K562 (cell line): ENCODE results near the gene SYTL2. TPM values are rescaled to one million over a fixed set of nuclear protein-coding genes. Genes with fewer than 3 reads are reported as not detected.

Experiments
- ATAC-seq: fragments of 200-7000 bp; cut with Tn5 transposase; 3 replicates; pipeline ENCODE4 v1.9.1; 2020; ENCODE audit warnings: moderate library complexity
- BruUV-seq: library from RNA; stranded (reverse); fragments of 400-500 nt; replicated peaks from 2 replicates; lab custom pipeline; 2021; lab: Mats Ljungman, UMichigan
- CTCF ChIA-PET: fragments of 300-600 bp; formaldehyde crosslinking; extraction: SDS; loops from one replicate; lab custom pipeline; 2021; ENCODE audit warnings: low intra/inter-chr PET ratio; lab: Yijun Ruan, JAX
- POLR2A ChIA-PET: fragments of 300-600, 350-650 bp; sonication (Branson Sonifier 250); formaldehyde crosslinking; extraction: SDS; loops from one replicate; lab custom pipeline; 2021; ENCODE audit warnings: antibody characterized with exemption, inconsistent platforms; lab: Yijun Ruan, JAX
- DNase-seq, 4 experiments: peaks; one replicate each; pipeline versions ENCODE4 v3.0.0 to v3.0.0-alpha.2; 2011 to 2018; ENCODE audit warnings: low spot score in 3 of 4, mixed read lengths in 3 of 4; ENCODE audit errors: extremely low read depth in 1 of 4
- FAIRE-seq: peaks from 2 replicates; lab custom pipeline; 2011; peaks lifted over from hg19 to GRCh38; lab: Jason Lieb, UNC
- H2AFZ ChIP-seq: 2 replicates; pipeline ENCODE4 v1.6.0; 2011; ENCODE audit warnings: low read depth, low read length, control low read depth, inconsistent platforms
- H3K27ac ChIP-seq: fragments of 200-600 bp; 3 replicates; pipeline ENCODE4 v1.8.0; 2011; ENCODE audit warnings: low read depth, mild to moderate bottlenecking, control low read depth, inconsistent platforms, low read length, moderate library complexity, mixed read lengths; ENCODE audit errors: extremely low read depth
- H3K27me3 ChIP-seq, 2 experiments: fragments of 300-600 bp in 1 of 2; 2 replicates in 1 of 2; 3 replicates in 1 of 2; pipeline versions ENCODE4 v1.6.0 to v1.8.0; 2011; ENCODE audit warnings: inconsistent platforms in 2 of 2, low read length in 2 of 2, mild to moderate bottlenecking in 1 of 2, mixed read lengths in 1 of 2, moderate library complexity in 1 of 2; ENCODE audit not compliant: control insufficient read depth in 2 of 2, insufficient read depth in 2 of 2
- H3K36me3 ChIP-seq: fragments of 300-600 bp; 3 replicates; pipeline ENCODE4 v1.8.0; 2011; ENCODE audit warnings: mild to moderate bottlenecking, low read length, inconsistent platforms; ENCODE audit not compliant: control insufficient read depth, insufficient read depth
- H3K4me1 ChIP-seq, 2 experiments: fragments of 200-600 bp in 1 of 2; replicated peaks in 1 of 2; 2 replicates in 1 of 2; 3 replicates in 1 of 2; pipeline versions ENCODE4 v1.5.1 to v1.8.0; 2011; ENCODE audit warnings: inconsistent platforms in 2 of 2, low read length in 2 of 2, mild to moderate bottlenecking in 1 of 2, mixed read lengths in 1 of 2, moderate library complexity in 1 of 2; ENCODE audit not compliant: control insufficient read depth in 2 of 2, insufficient read depth in 2 of 2
- H3K4me2 ChIP-seq: 2 replicates; pipeline ENCODE4 v1.6.1; 2011; ENCODE audit warnings: low read length, control low read depth, inconsistent platforms, mixed read lengths; ENCODE audit not compliant: insufficient read depth
- H3K4me3 ChIP-seq: fragments of 200-600 bp; sonication (generic), shearing (Covaris generic); 2 replicates; pipeline ENCODE4 v1.5.1; 2016; ENCODE audit warnings: control low read depth, inconsistent platforms
- H3K79me2 ChIP-seq: fragments of 200-600 bp; 3 replicates; pipeline ENCODE4 v1.8.0; 2011; ENCODE audit warnings: low read length, inconsistent platforms; ENCODE audit not compliant: control insufficient read depth, insufficient read depth
- H3K9ac ChIP-seq, 2 experiments: 2 replicates each; pipeline versions ENCODE4 v1.6.0 to v1.6.1; 2011; ENCODE audit warnings: low read depth in 2 of 2, low read length in 2 of 2, control low read depth in 1 of 2, inconsistent platforms in 1 of 2, mild to moderate bottlenecking in 1 of 2, mixed read lengths in 1 of 2; ENCODE audit not compliant: insufficient read depth in 1 of 2
- H3K9me1 ChIP-seq: one replicate; pipeline ENCODE4 v1.6.0; 2011; ENCODE audit warnings: inconsistent platforms, mild to moderate bottlenecking, low read length, moderate library complexity; ENCODE audit not compliant: control insufficient read depth, insufficient read depth
- H3K9me3 ChIP-seq: replicated peaks from 2 replicates; pipeline ENCODE4 v1.5.1; 2011; ENCODE audit warnings: low read depth, low read length, inconsistent platforms; ENCODE audit not compliant: control insufficient read depth, insufficient read depth
- H4K20me1 ChIP-seq: replicated peaks from 2 replicates; pipeline ENCODE4 v1.6.1; 2011; ENCODE audit warnings: low read length, inconsistent platforms, mixed read lengths; ENCODE audit not compliant: control insufficient read depth, insufficient read depth
- BACH1 ChIP-seq: fragments of 200-800 bp; sonication (Bioruptor generic); IDR thresholded peaks from 2 replicates; pipeline ENCODE4 v1.6.1; 2016; ENCODE audit warnings: missing genetic modification characterization, missing compliant biosample characterization
- CEBPZ ChIP-seq: fragments of 150-350 bp; IDR thresholded peaks from 2 replicates; pipeline ENCODE4 v1.6.1; 2014; ENCODE audit warnings: low read depth, mild to moderate bottlenecking, low read length, borderline replicate concordance
- HCFC1 ChIP-seq: IDR thresholded peaks from 2 replicates; pipeline ENCODE4 v1.6.1; 2012; ENCODE audit warnings: low read depth, low read length, improper control_type of control experiment
- HDAC6 ChIP-seq: IDR thresholded peaks from 2 replicates; pipeline ENCODE4 v1.6.1; 2012; ENCODE audit warnings: low read depth, mild to moderate bottlenecking, control low read depth, inconsistent platforms, low read length, moderate library complexity
- HMGXB4 ChIP-seq: sonication (generic); formaldehyde crosslinking; IDR thresholded peaks from 2 replicates; pipeline ENCODE4 v1.8.1; 2023; ENCODE audit warnings: mild to moderate bottlenecking, missing genetic modification reagents
- ILK ChIP-seq: fragments of 450-650 bp; IDR thresholded peaks from 2 replicates; pipeline ENCODE4 v1.6.1; 2016; ENCODE audit warnings: missing genetic modification characterization, low read depth, mild to moderate bottlenecking, missing compliant biosample characterization, moderate library complexity, borderline replicate concordance
- ZHX1 ChIP-seq: fragments of 150-350 bp; conservative IDR thresholded peaks from 2 replicates; pipeline ENCODE4 v1.6.1; 2014; ENCODE audit warnings: low read length
- ZNF12 ChIP-seq: sonication (generic); formaldehyde crosslinking; IDR thresholded peaks from 2 replicates; pipeline ENCODE4 v1.4.0; 2020; ENCODE audit warnings: mild to moderate bottlenecking, missing genetic modification reagents
- WGBS: fragments of 100-300 bp; shearing (Covaris generic); methylation state at CpG from one replicate; pipeline ENCODE4 v1.1.6; 2016; ENCODE audit warnings: low coverage, mixed read lengths; ENCODE audit not compliant: insufficient coverage; ENCODE audit errors: missing lambda C conversion rate; 5-methylcytosine and 5-hydroxymethylcytosine counted together
- in situ Hi-C: fragments of 300-500 bp; cut with MboI; formaldehyde crosslinking; loops from 4 replicates; pipeline ENCODE4 v1.15.0; 2018; ENCODE audit warnings: inconsistent platforms, mixed read lengths
- intact Hi-C: fragments of 100-400 bp; cut with micrococcal nuclease; formaldehyde crosslinking; loops from 2 replicates; pipeline ENCODE4 v1.14.2; 2022
- polyA plus RNA-seq, 8 experiments: library from polyadenylated mRNA; depleted of rRNA in 4 of 8; stranded (reverse) in 5 of 8; unstranded in 3 of 8; fragments of >200 nt; fragmentation: Nextera tagmentation in 2 of 8; fragmentation: Illumina TruSeq in 1 of 8; extraction: Ambion mirVana in 2 of 8; extraction: Trizol in 1 of 8; gene quantifications; 2 replicates each; pipeline versions ENCODE4 v1.2.1 to v1.2.3, GENCODE V29; 2011 to 2014; ENCODE audit warnings: inconsistent platforms in 1 of 8, missing spikeins in 1 of 8
- total RNA-seq, 7 experiments: library from RNA; depleted of rRNA in 6 of 7; stranded (reverse); fragments of >200 nt in 6 of 7; fragmentation: Illumina TruSeq in 2 of 7; extraction: Trizol in 2 of 7; gene quantifications; 2 replicates each; pipeline versions ENCODE4 v1.2.1 to v1.2.3, GENCODE V29; 2011 to 2021; ENCODE audit warnings: low replicate concordance in 1 of 7

The SYTL2 gene
- total and polyA plus RNA-seq, 9 of the 15 experiments (the other 6 are each of a cell fraction or from before 2014, with no cell fraction given) = 0.05 to 0.57 (median 0.35) TPM

- Histone ChIP-seq H3K4me3 (no peak overlapping the region), H2AFZ (peak overlapping the region; percentile 99; the same call in 1 of the 2 replicates), H3K4me1 (peaks cover 5 to 14% of the 10 kb centered on the region in 2 experiments; a peak in 3 of 5 replicates), H3K4me2 (no peak overlapping the region), H4K20me1 (peaks cover 16% of the 10 kb centered on the region), H3K27me3 (no peaks in the 10 kb centered on the region), H3K27ac (no peak overlapping the region), H3K9me3 (no peaks in the 10 kb centered on the region), H3K9ac (no peak overlapping the region), H3K9me1 (no peaks in the 10 kb centered on the region), H3K79me2 (peaks cover 32% of the 10 kb centered on the region)
- FAIRE-seq = no peak
- DNase-seq = no peak
- 92% methylated on average over 3 of the region's 3 CpGs for WGBS
- no TSS peak for BruUV-seq
- CTCF ChIA-PET = no interaction called here
- ATAC-seq = no peak
- in situ Hi-C loops = no loop called here
- TF ChIP-seq ZHX1 = no peak
- TF ChIP-seq HMGXB4 = no peak
- TF ChIP-seq CEBPZ = no peak
- no peak for TF ChIP-seq HDAC6
- no peak for TF ChIP-seq BACH1
- TF ChIP-seq HCFC1 = no peak
- TF ChIP-seq ZNF12 (CRISPR knock-in tag) = no peak
- TF ChIP-seq ILK (tag) = no peak
- TF ChIP-seq, all 486 proteins: peak for 0
- peaks cover 15% of the 10 kb centered on the region for H3K36me3 ChIP-seq
- POLR2A ChIA-PET = no interaction called here
- intact Hi-C loops = loop anchor here (10.0 kb wide), 2 partner anchors 508 to 578 kb away; partner anchors contain the start of gene EED
Observed at GRCh38 chr11:85666687-85667086, 144.3 kb downstream of the SYTL2 start.
